ENCODE results near the gene DSG1.

DNA sequence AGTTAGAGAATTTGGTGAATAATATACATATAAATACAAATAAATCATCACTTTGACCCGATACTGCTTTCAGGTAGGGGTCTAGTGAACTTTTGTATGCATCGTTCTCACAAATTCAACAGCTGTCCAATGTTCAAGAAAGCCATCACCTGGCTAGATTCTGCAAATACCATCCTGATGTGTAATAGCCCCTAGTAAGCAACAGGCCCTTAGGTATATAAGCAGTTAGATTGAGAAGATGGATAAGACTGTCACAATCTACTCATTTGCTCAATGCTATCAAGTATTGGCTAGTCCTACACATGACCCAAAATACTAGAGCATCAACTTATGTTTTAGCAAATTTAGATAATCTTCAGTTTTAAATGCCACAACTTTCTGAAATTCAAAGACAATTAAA lies 20.7 kb upstream of the DSG1 start:
- TF ChIP-seq, protein P1, sequence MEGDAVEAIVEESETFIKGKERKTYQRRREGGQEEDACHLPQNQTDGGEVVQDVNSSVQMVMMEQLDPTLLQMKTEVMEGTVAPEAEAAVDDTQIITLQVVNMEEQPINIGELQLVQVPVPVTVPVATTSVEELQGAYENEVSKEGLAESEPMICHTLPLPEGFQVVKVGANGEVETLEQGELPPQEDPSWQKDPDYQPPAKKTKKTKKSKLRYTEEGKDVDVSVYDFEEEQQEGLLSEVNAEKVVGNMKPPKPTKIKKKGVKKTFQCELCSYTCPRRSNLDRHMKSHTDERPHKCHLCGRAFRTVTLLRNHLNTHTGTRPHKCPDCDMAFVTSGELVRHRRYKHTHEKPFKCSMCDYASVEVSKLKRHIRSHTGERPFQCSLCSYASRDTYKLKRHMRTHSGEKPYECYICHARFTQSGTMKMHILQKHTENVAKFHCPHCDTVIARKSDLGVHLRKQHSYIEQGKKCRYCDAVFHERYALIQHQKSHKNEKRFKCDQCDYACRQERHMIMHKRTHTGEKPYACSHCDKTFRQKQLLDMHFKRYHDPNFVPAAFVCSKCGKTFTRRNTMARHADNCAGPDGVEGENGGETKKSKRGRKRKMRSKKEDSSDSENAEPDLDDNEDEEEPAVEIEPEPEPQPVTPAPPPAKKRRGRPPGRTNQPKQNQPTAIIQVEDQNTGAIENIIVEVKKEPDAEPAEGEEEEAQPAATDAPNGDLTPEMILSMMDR (IDR thresholded peaks at IDR 0.05; ENCODE audit: low read depth, low read length, missing input control) = no peak
- TF ChIP-seq, protein P2, sequence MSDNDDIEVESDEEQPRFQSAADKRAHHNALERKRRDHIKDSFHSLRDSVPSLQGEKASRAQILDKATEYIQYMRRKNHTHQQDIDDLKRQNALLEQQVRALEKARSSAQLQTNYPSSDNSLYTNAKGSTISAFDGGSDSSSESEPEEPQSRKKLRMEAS (IDR thresholded peaks at IDR 0.05) = no peak
- TF ChIP-seq RAD21 (IDR thresholded peaks at IDR 0.05) (no peak), NR2F2 (IDR thresholded peaks at IDR 0.05) (no peak), TAF1 (conservative IDR thresholded peaks at IDR 0.05) (no peak), EGR1 (IDR thresholded peaks at IDR 0.05; ENCODE audit: low read depth in 2 of 2) (no peak), FOXA1 (IDR thresholded peaks at IDR 0.05) (no peak), SP1 (IDR thresholded peaks at IDR 0.05) (no peak), HNF4A (conservative IDR thresholded peaks at IDR 0.05) (no peak)
- TF ChIP-seq, protein P3, sequence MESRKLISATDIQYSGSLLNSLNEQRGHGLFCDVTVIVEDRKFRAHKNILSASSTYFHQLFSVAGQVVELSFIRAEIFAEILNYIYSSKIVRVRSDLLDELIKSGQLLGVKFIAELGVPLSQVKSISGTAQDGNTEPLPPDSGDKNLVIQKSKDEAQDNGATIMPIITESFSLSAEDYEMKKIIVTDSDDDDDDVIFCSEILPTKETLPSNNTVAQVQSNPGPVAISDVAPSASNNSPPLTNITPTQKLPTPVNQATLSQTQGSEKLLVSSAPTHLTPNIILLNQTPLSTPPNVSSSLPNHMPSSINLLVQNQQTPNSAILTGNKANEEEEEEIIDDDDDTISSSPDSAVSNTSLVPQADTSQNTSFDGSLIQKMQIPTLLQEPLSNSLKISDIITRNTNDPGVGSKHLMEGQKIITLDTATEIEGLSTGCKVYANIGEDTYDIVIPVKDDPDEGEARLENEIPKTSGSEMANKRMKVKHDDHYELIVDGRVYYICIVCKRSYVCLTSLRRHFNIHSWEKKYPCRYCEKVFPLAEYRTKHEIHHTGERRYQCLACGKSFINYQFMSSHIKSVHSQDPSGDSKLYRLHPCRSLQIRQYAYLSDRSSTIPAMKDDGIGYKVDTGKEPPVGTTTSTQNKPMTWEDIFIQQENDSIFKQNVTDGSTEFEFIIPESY (IDR thresholded peaks at IDR 0.05) = no peak
- TF ChIP-seq, protein P4, sequence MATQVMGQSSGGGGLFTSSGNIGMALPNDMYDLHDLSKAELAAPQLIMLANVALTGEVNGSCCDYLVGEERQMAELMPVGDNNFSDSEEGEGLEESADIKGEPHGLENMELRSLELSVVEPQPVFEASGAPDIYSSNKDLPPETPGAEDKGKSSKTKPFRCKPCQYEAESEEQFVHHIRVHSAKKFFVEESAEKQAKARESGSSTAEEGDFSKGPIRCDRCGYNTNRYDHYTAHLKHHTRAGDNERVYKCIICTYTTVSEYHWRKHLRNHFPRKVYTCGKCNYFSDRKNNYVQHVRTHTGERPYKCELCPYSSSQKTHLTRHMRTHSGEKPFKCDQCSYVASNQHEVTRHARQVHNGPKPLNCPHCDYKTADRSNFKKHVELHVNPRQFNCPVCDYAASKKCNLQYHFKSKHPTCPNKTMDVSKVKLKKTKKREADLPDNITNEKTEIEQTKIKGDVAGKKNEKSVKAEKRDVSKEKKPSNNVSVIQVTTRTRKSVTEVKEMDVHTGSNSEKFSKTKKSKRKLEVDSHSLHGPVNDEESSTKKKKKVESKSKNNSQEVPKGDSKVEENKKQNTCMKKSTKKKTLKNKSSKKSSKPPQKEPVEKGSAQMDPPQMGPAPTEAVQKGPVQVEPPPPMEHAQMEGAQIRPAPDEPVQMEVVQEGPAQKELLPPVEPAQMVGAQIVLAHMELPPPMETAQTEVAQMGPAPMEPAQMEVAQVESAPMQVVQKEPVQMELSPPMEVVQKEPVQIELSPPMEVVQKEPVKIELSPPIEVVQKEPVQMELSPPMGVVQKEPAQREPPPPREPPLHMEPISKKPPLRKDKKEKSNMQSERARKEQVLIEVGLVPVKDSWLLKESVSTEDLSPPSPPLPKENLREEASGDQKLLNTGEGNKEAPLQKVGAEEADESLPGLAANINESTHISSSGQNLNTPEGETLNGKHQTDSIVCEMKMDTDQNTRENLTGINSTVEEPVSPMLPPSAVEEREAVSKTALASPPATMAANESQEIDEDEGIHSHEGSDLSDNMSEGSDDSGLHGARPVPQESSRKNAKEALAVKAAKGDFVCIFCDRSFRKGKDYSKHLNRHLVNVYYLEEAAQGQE (IDR thresholded peaks at IDR 0.05) = no peak
- TF ChIP-seq, protein P5, sequence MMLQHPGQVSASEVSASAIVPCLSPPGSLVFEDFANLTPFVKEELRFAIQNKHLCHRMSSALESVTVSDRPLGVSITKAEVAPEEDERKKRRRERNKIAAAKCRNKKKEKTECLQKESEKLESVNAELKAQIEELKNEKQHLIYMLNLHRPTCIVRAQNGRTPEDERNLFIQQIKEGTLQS (IDR thresholded peaks at IDR 0.05) = no peak
